CD14-positive monocyte (primary cell): ENCODE data around the gene MED27. TPM values are rescaled to one million over a fixed set of nuclear protein-coding genes. Genes with fewer than 3 reads are reported as not detected.

Experiments used
- DNase-seq, 3 donors: peaks; one replicate each; pipeline ENCODE4 v3.0.0-alpha.2; 2011 to 2022
- H2AFZ ChIP-seq: 2 replicates; pipeline ENCODE4 v1.6.0; 2012; ENCODE audit warnings: mild to moderate bottlenecking, low read depth, low read length, inconsistent platforms; ENCODE audit not compliant: insufficient read depth, poor library complexity, severe bottlenecking
- H3K27ac ChIP-seq, 2 donors: 1 replicate in 1 of 2; 2 replicates in 1 of 2; pipeline ENCODE4 v1.5.1; 2012 to 2013; ENCODE audit warnings: low read length in 2 of 2, control low read depth in 1 of 2, inconsistent platforms in 1 of 2, low read depth in 1 of 2, mild to moderate bottlenecking in 1 of 2
- H3K27me3 ChIP-seq, 2 donors: one replicate each; pipeline versions ENCODE4 v1.6.0 to v1.6.1; 2011 to 2013; ENCODE audit warnings: low read length in 2 of 2; ENCODE audit not compliant: control insufficient read depth in 2 of 2, insufficient read depth in 2 of 2
- H3K36me3 ChIP-seq, 2 donors: replicated peaks in 1 of 2; 1 replicate in 1 of 2; 2 replicates in 1 of 2; pipeline versions ENCODE4 v1.5.1 to v1.6.1; 2012 to 2013; ENCODE audit warnings: low read length in 2 of 2, control low read depth in 1 of 2, inconsistent platforms in 1 of 2, mild to moderate bottlenecking in 1 of 2; ENCODE audit not compliant: insufficient read depth in 2 of 2, control insufficient read depth in 1 of 2
- H3K4me1 ChIP-seq, 2 donors: 1 replicate in 1 of 2; 2 replicates in 1 of 2; pipeline versions ENCODE4 v1.5.1 to v1.6.1; 2012 to 2013; ENCODE audit warnings: low read length in 2 of 2, control low read depth in 1 of 2, inconsistent platforms in 1 of 2, mild to moderate bottlenecking in 1 of 2, moderate library complexity in 1 of 2; ENCODE audit not compliant: insufficient read depth in 2 of 2, control insufficient read depth in 1 of 2
- H3K4me2 ChIP-seq: replicated peaks from 2 replicates; pipeline ENCODE3; 2012; ENCODE audit warnings: low read length, moderate library complexity, mild to moderate bottlenecking; ENCODE audit not compliant: poor library complexity, severe bottlenecking; ENCODE audit errors: extremely low read depth
- H3K4me3 ChIP-seq, 3 experiments: fragments of 200-600 bp in 1 of 3; sonication (generic) in 1 of 3; replicated peaks in 1 of 3; 1 replicate in 2 of 3; 2 replicates in 1 of 3; pipeline ENCODE4 v1.5.1; 2011 to 2013; ENCODE audit warnings: low read length in 3 of 3, mild to moderate bottlenecking in 3 of 3, control low read depth in 2 of 3, low read depth in 2 of 3, inconsistent platforms in 1 of 3, moderate library complexity in 1 of 3
- H3K79me2 ChIP-seq: 2 replicates; pipeline ENCODE4 v1.6.0; 2012; ENCODE audit warnings: mild to moderate bottlenecking, control low read depth, inconsistent platforms, low read length, moderate library complexity; ENCODE audit not compliant: insufficient read depth
- H3K9ac ChIP-seq: 2 replicates; pipeline ENCODE4 v1.6.0; 2017; ENCODE audit warnings: low read length, mild to moderate bottlenecking; ENCODE audit not compliant: insufficient read depth, poor library complexity, severe bottlenecking
- H3K9me3 ChIP-seq, 2 donors: replicated peaks in 1 of 2; 1 replicate in 1 of 2; 2 replicates in 1 of 2; pipeline versions ENCODE4 v1.5.1 to v1.6.1; 2012 to 2013; ENCODE audit warnings: low read length in 2 of 2, control low read depth in 1 of 2; ENCODE audit not compliant: control insufficient read depth in 1 of 2, insufficient read depth in 1 of 2
- H4K20me1 ChIP-seq: 2 replicates; pipeline ENCODE4 v1.6.0; 2012; ENCODE audit warnings: mild to moderate bottlenecking, low read length, control low read depth, moderate library complexity; ENCODE audit not compliant: insufficient read depth
- H3K27ac Mint-ChIP-seq, 7 donors: one replicate each; pipeline ENCODE4 v1.8.0; 2020; ENCODE audit warnings: mild to moderate bottlenecking in 7 of 7, mixed read lengths in 7 of 7, moderate library complexity in 6 of 7, inconsistent platforms in 2 of 7
- H3K27me3 Mint-ChIP-seq, 3 donors: one replicate each; pipeline ENCODE4 v1.8.0; 2021 to 2022; ENCODE audit warnings: low read depth in 3 of 3, mild to moderate bottlenecking in 3 of 3, mixed read lengths in 3 of 3, moderate library complexity in 3 of 3, inconsistent platforms in 1 of 3
- H3K36me3 Mint-ChIP-seq, 2 donors: one replicate each; pipeline ENCODE4 v1.8.0; 2020; ENCODE audit warnings: mixed read lengths in 2 of 2, inconsistent platforms in 1 of 2, mild to moderate bottlenecking in 1 of 2
- H3K4me1 Mint-ChIP-seq: one replicate; pipeline ENCODE4 v1.8.0; 2020; ENCODE audit warnings: mild to moderate bottlenecking, mixed read lengths
- H3K4me3 Mint-ChIP-seq, 2 donors: one replicate each; pipeline ENCODE4 v1.8.0; 2020; ENCODE audit warnings: mild to moderate bottlenecking in 2 of 2, mixed read lengths in 2 of 2, moderate library complexity in 1 of 2
- H3K9me3 Mint-ChIP-seq, 7 donors: one replicate each; pipeline ENCODE4 v1.8.0; 2020 to 2022; ENCODE audit warnings: mixed read lengths in 7 of 7, mild to moderate bottlenecking in 6 of 7, moderate library complexity in 6 of 7, inconsistent platforms in 2 of 7
- whole genome bisulfite sequencing: methylation state at CpG from one replicate; pipeline ENCODE4 v1.1.5; 2013; ENCODE audit warnings: missing lambda C conversion rate; ENCODE audit not compliant: insufficient coverage; 5-methylcytosine and 5-hydroxymethylcytosine counted together
- intact Hi-C, 2 donors: fragments of 100-400 bp; cut with micrococcal nuclease; formaldehyde crosslinking; loops; one replicate each; pipeline versions ENCODE4 v1.15.0 to v1.15.1; 2023
- polyA plus RNA-seq, 3 donors: library from polyadenylated mRNA; depleted of rRNA in 1 of 3; unstranded in 2 of 3; stranded (reverse) in 1 of 3; fragments of 300-500 nt in 2 of 3; fragments of >200 nt in 1 of 3; fragmentation: Illumina TruSeq in 2 of 3; gene quantifications; 1 replicate in 2 of 3; 2 replicates in 1 of 3; pipeline ENCODE4 v1.2.3, GENCODE V29; 2012 to 2021
- TF ChIP-seq, protein P1 (sequence below): fragments of 200-600 bp; IDR thresholded peaks from one replicate; pipeline ENCODE4 v1.8.0; 2022; ENCODE audit warnings: antibody characterized with exemption, mild to moderate bottlenecking

Gene MED27
- polyA plus RNA-seq, 3 donors = 14.0 to 26.9 (median 25.8) TPM

DNA sequence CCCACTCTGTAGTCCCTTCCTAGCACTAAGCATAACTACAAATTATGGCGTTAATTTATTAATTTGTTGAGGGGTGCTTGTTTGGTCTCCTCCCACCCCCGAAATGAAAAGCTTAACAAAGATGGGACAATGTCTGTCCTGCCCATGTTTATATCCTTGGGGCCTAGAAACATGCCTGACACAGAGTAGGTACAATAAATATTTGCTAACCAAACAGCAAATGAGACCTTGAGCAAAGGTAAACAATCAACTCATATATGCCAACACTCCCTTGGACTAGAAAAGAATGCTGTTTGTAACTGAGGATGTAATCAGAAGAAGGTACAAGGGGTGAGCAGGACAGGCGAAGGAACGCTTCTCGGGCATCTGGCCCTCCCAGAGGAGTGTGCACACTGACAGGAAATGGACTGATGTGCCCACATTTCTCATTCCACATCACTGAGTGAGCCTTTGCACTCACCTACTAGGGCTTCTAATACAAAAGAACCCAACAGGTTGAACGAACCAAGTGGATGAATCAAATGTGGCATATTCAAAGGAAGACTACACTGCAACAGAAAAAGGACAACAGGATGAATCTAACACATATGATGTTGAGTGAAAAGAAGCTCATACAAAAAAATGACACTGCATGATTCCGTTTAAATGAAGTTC, 66.8 kb downstream of the MED27 start:
- no peak for DNase-seq
- Mint-ChIP-seq H3K9me3 (peaks cover 0 to 2% (median 0%) of the 10 kb centered on the region in 7 donors), H3K36me3 (peaks cover 14 to 21% of the 10 kb centered on the region in 2 donors), H3K4me3 (no peak overlapping the region), H3K4me1 (peaks cover 2% of the 10 kb centered on the region), H3K27me3 (no peaks in the 10 kb centered on the region), H3K27ac (no peak overlapping the region)
- 100% methylated on average over 4 of the region's 7 CpGs for WGBS
- intact Hi-C loops = no loop called here
- Histone ChIP-seq H3K36me3 (peaks cover 4 to 19% of the 10 kb centered on the region in 2 donors), H3K4me2 (no peak overlapping the region), H4K20me1 (peaks cover 18% of the 10 kb centered on the region), H3K79me2 (no peaks in the 10 kb centered on the region), H3K9me3 (no peaks in the 10 kb centered on the region), H3K27ac (no peak overlapping the region), H3K27me3 (no peaks in the 10 kb centered on the region), H3K4me1 (no peaks in the 10 kb centered on the region), H3K9ac (no peak overlapping the region), H2AFZ (no peak overlapping the region), H3K4me3 (no peak overlapping the region)
- TF ChIP-seq, protein P1, sequence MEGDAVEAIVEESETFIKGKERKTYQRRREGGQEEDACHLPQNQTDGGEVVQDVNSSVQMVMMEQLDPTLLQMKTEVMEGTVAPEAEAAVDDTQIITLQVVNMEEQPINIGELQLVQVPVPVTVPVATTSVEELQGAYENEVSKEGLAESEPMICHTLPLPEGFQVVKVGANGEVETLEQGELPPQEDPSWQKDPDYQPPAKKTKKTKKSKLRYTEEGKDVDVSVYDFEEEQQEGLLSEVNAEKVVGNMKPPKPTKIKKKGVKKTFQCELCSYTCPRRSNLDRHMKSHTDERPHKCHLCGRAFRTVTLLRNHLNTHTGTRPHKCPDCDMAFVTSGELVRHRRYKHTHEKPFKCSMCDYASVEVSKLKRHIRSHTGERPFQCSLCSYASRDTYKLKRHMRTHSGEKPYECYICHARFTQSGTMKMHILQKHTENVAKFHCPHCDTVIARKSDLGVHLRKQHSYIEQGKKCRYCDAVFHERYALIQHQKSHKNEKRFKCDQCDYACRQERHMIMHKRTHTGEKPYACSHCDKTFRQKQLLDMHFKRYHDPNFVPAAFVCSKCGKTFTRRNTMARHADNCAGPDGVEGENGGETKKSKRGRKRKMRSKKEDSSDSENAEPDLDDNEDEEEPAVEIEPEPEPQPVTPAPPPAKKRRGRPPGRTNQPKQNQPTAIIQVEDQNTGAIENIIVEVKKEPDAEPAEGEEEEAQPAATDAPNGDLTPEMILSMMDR = no peak

DNA sequence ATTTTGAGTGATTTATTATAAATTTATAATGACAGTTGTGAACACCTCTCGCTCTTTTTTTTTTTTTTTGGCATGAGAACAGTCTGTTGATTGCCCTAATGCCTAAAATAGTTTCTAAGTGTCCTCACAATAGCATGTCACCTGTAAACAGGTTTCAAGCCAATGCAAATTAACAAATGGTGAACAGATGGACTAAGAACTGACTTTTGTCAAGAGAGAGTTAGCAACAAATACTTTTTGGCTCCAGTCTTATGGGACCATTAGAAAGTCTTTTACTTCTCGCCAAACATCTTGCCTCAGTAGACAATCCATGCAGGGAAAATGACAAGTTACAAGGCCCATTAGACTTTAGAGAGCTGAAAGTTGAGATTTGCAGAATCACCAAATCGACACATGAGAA, 67.8 kb downstream of the MED27 start:
- intact Hi-C loops = no loop called here
- Histone ChIP-seq H3K4me2 (no peak overlapping the region), H3K9me3 (no peaks in the 10 kb centered on the region), H3K79me2 (no peaks in the 10 kb centered on the region), H3K9ac (no peak overlapping the region), H3K4me1 (peaks cover 0 to 2% of the 10 kb centered on the region in 2 donors), H3K27ac (no peak overlapping the region), H2AFZ (no peak overlapping the region), H3K4me3 (no peak overlapping the region), H3K36me3 (peaks cover 4 to 19% of the 10 kb centered on the region in 2 donors), H4K20me1 (peaks cover 16% of the 10 kb centered on the region), H3K27me3 (no peaks in the 10 kb centered on the region)
- Mint-ChIP-seq H3K36me3 (peaks cover 14 to 21% of the 10 kb centered on the region in 2 donors), H3K4me3 (no peak overlapping the region), H3K27ac (no peak overlapping the region), H3K27me3 (peaks cover 0 to 2% (median 0%) of the 10 kb centered on the region in 3 donors), H3K9me3 (peaks cover 0 to 2% (median 0%) of the 10 kb centered on the region in 7 donors), H3K4me1 (peaks cover 10% of the 10 kb centered on the region)
- 100% methylated on average over 1 of the region's 3 CpGs for WGBS
- TF ChIP-seq, protein P1 = no peak
- DNase-seq = no peak
